ENCODE results near the gene AMBP. TPM values are rescaled to one million over a fixed set of nuclear protein-coding genes. Genes with fewer than 3 reads are reported as not detected.
A peak's percentile ranks its signal among the peaks of the same experiment; 100 is the strongest.

The AMBP gene
- total and polyA plus RNA-seq, 2 of the 13 experiments (the other 11 are each of a cell fraction or from before 2014, with no cell fraction given) = 1,510 to 2,580 TPM

DNA sequence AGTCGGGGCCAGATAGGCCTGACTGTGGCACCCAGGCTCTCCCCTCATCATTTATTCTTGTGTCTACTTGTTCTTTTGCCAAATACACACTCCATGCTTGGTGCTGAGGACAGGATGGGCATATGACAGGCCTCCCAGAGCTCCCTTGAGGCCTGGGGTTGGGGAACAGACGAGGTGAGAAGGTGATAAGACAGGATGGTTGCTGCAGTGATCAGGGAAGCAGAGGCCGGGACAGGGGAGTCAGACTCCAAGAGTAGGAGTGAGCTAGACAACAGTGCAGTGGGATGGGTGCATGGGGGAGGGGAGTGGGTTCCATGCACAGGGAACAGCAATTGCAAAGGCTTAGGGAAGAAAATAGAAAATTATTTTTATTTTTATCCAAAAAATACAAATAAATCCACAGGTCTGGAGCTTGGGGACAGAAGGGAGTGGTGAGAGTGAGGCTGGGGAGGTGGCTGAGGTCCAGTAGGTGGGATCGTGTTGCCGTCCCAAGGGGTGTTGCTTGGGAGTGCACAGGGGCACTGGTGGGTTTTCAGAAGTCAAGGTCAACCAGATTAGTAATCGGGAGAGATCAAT, 3.4 kb upstream of the AMBP start (continued):
- TF ChIP-seq, protein P1, sequence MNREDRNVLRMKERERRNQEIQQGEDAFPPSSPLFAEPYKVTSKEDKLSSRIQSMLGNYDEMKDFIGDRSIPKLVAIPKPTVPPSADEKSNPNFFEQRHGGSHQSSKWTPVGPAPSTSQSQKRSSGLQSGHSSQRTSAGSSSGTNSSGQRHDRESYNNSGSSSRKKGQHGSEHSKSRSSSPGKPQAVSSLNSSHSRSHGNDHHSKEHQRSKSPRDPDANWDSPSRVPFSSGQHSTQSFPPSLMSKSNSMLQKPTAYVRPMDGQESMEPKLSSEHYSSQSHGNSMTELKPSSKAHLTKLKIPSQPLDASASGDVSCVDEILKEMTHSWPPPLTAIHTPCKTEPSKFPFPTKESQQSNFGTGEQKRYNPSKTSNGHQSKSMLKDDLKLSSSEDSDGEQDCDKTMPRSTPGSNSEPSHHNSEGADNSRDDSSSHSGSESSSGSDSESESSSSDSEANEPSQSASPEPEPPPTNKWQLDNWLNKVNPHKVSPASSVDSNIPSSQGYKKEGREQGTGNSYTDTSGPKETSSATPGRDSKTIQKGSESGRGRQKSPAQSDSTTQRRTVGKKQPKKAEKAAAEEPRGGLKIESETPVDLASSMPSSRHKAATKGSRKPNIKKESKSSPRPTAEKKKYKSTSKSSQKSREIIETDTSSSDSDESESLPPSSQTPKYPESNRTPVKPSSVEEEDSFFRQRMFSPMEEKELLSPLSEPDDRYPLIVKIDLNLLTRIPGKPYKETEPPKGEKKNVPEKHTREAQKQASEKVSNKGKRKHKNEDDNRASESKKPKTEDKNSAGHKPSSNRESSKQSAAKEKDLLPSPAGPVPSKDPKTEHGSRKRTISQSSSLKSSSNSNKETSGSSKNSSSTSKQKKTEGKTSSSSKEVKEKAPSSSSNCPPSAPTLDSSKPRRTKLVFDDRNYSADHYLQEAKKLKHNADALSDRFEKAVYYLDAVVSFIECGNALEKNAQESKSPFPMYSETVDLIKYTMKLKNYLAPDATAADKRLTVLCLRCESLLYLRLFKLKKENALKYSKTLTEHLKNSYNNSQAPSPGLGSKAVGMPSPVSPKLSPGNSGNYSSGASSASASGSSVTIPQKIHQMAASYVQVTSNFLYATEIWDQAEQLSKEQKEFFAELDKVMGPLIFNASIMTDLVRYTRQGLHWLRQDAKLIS (CRISPR knock-in tag; IDR thresholded peaks at IDR 0.05) = 0 out of 2 replicates have a peak, but pooled peaks have one; percentile 4
- peak; percentile 100 for TF ChIP-seq ZNF121 (CRISPR knock-in tag; IDR thresholded peaks at IDR 0.05)
- TF ChIP-seq, protein P2, sequence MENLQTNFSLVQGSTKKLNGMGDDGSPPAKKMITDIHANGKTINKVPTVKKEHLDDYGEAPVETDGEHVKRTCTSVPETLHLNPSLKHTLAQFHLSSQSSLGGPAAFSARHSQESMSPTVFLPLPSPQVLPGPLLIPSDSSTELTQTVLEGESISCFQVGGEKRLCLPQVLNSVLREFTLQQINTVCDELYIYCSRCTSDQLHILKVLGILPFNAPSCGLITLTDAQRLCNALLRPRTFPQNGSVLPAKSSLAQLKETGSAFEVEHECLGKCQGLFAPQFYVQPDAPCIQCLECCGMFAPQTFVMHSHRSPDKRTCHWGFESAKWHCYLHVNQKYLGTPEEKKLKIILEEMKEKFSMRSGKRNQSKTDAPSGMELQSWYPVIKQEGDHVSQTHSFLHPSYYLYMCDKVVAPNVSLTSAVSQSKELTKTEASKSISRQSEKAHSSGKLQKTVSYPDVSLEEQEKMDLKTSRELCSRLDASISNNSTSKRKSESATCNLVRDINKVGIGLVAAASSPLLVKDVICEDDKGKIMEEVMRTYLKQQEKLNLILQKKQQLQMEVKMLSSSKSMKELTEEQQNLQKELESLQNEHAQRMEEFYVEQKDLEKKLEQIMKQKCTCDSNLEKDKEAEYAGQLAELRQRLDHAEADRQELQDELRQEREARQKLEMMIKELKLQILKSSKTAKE (CRISPR knock-in tag; IDR thresholded peaks at IDR 0.05; ENCODE audit: borderline replicate concordance) = no peak
- TF ChIP-seq KLF15 (CRISPR knock-in tag; IDR thresholded peaks at IDR 0.05; ENCODE audit: borderline replicate concordance) = no peak
- peak in 1 of 2 experiments; percentile 54; a peak in 2 of 4 replicates for TF ChIP-seq POLR2A (IDR thresholded peaks at IDR 0.05; ENCODE audit: insufficient read depth in 1 of 2, low read depth in 2 of 2, low read length in 2 of 2)
- TF ChIP-seq, protein P3, sequence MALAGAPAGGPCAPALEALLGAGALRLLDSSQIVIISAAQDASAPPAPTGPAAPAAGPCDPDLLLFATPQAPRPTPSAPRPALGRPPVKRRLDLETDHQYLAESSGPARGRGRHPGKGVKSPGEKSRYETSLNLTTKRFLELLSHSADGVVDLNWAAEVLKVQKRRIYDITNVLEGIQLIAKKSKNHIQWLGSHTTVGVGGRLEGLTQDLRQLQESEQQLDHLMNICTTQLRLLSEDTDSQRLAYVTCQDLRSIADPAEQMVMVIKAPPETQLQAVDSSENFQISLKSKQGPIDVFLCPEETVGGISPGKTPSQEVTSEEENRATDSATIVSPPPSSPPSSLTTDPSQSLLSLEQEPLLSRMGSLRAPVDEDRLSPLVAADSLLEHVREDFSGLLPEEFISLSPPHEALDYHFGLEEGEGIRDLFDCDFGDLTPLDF (CRISPR knock-in tag; IDR thresholded peaks at IDR 0.05) = no peak
- TF ChIP-seq TOE1 (CRISPR knock-in tag; IDR thresholded peaks at IDR 0.05) = peak; percentile 22; the same call in 1 of the 2 replicates
- peak; percentile 89 for TF ChIP-seq RBM22 (optimal IDR thresholded peaks at IDR 0.05; ENCODE audit: low read length)
- 0 out of 2 replicates have a peak, but pooled peaks have one; percentile 17 for TF ChIP-seq ZNF703 (CRISPR knock-in tag; IDR thresholded peaks at IDR 0.05; ENCODE audit: borderline replicate concordance)
- TF ChIP-seq ZNF782 (CRISPR knock-in tag; IDR thresholded peaks at IDR 0.05; ENCODE audit: borderline replicate concordance) = no peak
- TF ChIP-seq FOXA3 (CRISPR knock-in tag; IDR thresholded peaks at IDR 0.05) = no peak
- TF ChIP-seq ZNF766 (CRISPR knock-in tag; IDR thresholded peaks at IDR 0.05; ENCODE audit: borderline replicate concordance) = 0 out of 2 replicates have a peak, but pooled peaks have one; percentile 20
- peak; percentile 62; the same call in 1 of the 2 replicates for TF ChIP-seq ZNF556 (CRISPR knock-in tag; IDR thresholded peaks at IDR 0.05; ENCODE audit: borderline replicate concordance)
- TF ChIP-seq ZNF557 (CRISPR knock-in tag; IDR thresholded peaks at IDR 0.05) = peak; percentile 79; the same call in 1 of the 2 replicates
- no peak; the same call in 1 of the 2 replicates for TF ChIP-seq HOXD1 (CRISPR knock-in tag; IDR thresholded peaks at IDR 0.05)
- TF ChIP-seq ZNF883 (CRISPR knock-in tag; IDR thresholded peaks at IDR 0.05; ENCODE audit: not compliant biosample characterization) = no peak
- no peak for TF ChIP-seq ZNF460 (CRISPR knock-in tag; IDR thresholded peaks at IDR 0.05; ENCODE audit: borderline replicate concordance)
- TF ChIP-seq POLR2G (IDR thresholded peaks at IDR 0.05; ENCODE audit: low read depth, low read length) = peak; percentile 39
- TF ChIP-seq ZFY (CRISPR knock-in tag; IDR thresholded peaks at IDR 0.05) = peak; percentile 3; the same call in 1 of the 2 replicates
- TF ChIP-seq, protein P4, sequence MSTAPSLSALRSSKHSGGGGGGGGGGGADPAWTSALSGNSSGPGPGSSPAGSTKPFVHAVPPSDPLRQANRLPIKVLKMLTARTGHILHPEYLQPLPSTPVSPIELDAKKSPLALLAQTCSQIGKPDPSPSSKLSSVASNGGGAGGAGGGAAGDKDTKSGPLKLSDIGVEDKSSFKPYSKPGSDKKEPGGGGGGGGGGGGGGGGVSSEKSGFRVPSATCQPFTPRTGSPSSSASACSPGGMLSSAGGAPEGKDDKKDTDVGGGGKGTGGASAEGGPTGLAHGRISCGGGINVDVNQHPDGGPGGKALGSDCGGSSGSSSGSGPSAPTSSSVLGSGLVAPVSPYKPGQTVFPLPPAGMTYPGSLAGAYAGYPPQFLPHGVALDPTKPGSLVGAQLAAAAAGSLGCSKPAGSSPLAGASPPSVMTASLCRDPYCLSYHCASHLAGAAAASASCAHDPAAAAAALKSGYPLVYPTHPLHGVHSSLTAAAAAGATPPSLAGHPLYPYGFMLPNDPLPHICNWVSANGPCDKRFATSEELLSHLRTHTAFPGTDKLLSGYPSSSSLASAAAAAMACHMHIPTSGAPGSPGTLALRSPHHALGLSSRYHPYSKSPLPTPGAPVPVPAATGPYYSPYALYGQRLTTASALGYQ (CRISPR knock-in tag; IDR thresholded peaks at IDR 0.05) = 0 out of 2 replicates have a peak, but pooled peaks have one; percentile 42
- TF ChIP-seq ZNF709 (CRISPR knock-in tag; IDR thresholded peaks at IDR 0.05) = no peak; the same call in 1 of the 2 replicates
